Measurements from ENCODE around the gene OR13J1. TPM values are rescaled to one million over a fixed set of nuclear protein-coding genes. Genes with fewer than 3 reads are reported as not detected.

The OR13J1 gene
- total RNA-seq, 1 donor from 2014 or later = not detected

DNA sequence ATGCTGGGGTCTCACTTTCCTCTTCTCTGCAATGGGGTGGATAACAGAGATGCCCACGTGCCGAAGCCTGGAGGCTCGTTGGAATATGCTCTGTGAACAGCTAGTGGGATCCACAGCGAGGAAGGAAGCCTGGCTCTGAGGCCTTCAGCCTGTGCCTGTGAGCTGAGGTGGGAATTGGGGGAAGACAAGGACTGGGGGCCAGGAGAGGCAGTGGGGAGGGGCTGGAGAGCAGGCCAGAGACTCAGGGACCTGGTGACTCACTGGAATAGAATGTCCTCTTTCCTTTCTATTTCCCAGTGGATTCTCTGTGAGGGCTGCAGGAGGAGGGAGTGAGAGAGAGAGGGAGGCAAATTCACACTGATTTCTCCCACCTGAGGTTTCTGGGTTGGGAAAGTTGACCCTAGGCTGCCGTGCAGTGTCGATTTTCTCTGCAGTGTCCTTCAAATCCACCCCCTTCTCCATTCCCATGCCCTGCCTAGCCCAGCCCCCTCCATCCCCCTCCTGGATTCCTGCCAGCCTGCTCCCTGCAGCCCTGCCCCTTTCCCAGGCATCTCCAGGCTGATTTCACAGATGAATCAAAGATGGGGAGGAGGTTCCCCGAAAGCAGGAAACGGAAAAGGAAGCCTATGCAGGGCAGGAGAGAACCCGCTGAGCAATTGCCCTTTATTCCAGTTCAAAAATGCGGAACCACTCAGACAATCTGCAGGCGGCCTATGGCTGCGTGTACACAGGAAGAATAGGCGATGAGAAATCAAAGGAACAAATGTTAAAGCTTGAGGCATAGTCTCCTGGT, 37.7 kb upstream of the OR13J1 start:
- no peaks in the 10 kb centered on the region for H3K36me3 Mint-ChIP-seq (ENCODE audit: unreplicated experiment)
- H3K4me1 Mint-ChIP-seq (ENCODE audit: low read depth, unreplicated experiment) = peaks cover 36% of the 10 kb centered on the region
- no peak for DNase-seq
- H3K27me3 Mint-ChIP-seq (ENCODE audit: unreplicated experiment) = peaks cover 8% of the 10 kb centered on the region
- peaks cover 5% of the 10 kb centered on the region for H3K9me3 Mint-ChIP-seq (ENCODE audit: unreplicated experiment)
- H3K4me3 Mint-ChIP-seq (ENCODE audit: unreplicated experiment) = peak overlapping the region; percentile 46
- H3K27ac Mint-ChIP-seq (ENCODE audit: unreplicated experiment) = peak overlapping the region; percentile 88
- TF ChIP-seq, protein P1, sequence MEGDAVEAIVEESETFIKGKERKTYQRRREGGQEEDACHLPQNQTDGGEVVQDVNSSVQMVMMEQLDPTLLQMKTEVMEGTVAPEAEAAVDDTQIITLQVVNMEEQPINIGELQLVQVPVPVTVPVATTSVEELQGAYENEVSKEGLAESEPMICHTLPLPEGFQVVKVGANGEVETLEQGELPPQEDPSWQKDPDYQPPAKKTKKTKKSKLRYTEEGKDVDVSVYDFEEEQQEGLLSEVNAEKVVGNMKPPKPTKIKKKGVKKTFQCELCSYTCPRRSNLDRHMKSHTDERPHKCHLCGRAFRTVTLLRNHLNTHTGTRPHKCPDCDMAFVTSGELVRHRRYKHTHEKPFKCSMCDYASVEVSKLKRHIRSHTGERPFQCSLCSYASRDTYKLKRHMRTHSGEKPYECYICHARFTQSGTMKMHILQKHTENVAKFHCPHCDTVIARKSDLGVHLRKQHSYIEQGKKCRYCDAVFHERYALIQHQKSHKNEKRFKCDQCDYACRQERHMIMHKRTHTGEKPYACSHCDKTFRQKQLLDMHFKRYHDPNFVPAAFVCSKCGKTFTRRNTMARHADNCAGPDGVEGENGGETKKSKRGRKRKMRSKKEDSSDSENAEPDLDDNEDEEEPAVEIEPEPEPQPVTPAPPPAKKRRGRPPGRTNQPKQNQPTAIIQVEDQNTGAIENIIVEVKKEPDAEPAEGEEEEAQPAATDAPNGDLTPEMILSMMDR (IDR thresholded peaks at IDR 0.05; ENCODE audit: partially characterized antibody, unreplicated experiment) = no peak

DNA sequence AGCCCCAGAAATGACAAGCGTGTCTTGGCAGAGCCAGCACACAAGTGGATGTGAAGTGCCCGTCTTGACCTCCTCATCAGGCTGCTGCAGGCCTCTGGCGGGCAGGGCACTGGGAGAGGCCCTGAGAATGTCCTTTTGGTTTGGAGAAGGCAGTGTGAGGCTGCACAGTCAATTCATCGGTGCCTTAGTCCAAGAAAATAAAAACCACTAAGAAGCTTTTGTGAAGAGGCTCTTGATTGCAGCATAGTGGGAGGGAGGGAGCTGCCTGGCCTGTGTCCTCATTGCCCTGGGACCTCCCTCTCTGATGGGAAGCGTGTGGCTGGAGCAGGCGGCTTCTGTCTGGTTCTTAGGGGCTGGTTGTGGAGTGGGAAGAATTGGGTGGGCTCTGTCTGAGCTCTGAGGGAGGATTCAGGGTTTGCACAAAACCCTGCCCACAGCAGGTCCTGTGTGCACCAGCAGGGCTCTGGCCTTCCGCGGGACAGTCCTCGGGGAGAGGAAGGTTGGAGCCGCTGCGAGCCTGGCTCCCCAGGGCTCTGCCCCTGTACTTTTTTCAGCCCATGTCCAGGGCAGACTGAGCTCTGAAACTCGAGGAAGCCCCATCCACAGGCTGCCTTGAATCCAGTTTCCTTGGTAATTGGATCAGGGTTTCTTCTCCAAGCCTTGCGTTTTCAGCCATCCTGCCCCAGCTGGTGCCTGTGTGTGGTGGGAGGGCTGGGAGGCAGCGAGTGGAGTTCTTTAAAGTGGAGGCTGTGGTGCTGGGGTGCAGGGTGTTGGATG, 36.9 kb upstream of the OR13J1 start:
- peaks cover 36% of the 10 kb centered on the region for H3K4me1 Mint-ChIP-seq (ENCODE audit: low read depth, unreplicated experiment)
- peak overlapping the region; percentile 88 for H3K27ac Mint-ChIP-seq (ENCODE audit: unreplicated experiment)
- DNase-seq = peak; percentile 52
- peaks cover 8% of the 10 kb centered on the region for H3K27me3 Mint-ChIP-seq (ENCODE audit: unreplicated experiment)
- no peaks in the 10 kb centered on the region for H3K36me3 Mint-ChIP-seq (ENCODE audit: unreplicated experiment)
- peak overlapping the region; percentile 59 for H3K4me3 Mint-ChIP-seq (ENCODE audit: unreplicated experiment)
- H3K9me3 Mint-ChIP-seq (ENCODE audit: unreplicated experiment) = peaks cover 5% of the 10 kb centered on the region
- TF ChIP-seq, protein P1 (IDR thresholded peaks at IDR 0.05; ENCODE audit: partially characterized antibody, unreplicated experiment) = no peak

DNA sequence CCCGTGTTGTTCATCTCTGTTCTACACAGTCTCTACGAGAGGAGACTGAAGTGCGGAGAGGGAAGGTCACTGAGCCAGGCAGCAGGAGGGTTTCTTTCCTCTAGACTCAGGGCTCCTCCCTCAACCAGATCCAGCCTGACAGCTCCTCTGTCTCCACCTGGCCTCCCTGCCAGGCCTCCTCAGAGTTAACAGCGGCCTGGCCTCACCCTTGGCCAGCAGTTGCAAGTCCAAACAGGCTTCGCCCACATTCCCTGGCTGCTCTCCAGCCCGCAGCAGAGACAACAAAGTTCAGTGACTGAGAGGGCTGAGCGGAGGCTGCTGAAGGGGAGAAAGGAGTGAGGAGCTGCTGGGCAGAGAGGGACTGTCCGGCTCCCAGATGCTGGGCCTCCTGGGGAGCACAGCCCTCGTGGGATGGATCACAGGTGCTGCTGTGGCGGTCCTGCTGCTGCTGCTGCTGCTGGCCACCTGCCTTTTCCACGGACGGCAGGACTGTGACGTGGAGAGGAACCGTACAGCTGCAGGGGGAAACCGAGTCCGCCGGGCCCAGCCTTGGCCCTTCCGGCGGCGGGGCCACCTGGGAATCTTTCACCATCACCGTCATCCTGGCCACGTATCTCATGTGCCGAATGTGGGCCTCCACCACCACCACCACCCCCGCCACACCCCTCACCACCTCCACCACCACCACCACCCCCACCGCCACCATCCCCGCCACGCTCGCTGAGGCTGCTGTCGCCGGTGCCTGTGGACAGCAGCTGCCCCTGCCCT, 35.9 kb upstream of the OR13J1 start, which contains the start of gene HRCT1:
Gene HRCT1, plus strand, starts transcription at position 291 of the 768 bp plus-strand sequence. Its CDS starts 86 bp downstream, at position 377.
- Mint-ChIP-seq H3K36me3 (ENCODE audit: unreplicated experiment) (no peaks in the 10 kb centered on the region), H3K4me3 (ENCODE audit: unreplicated experiment) (peak within 1 kb of the TSS; percentile 59), H3K27ac (ENCODE audit: unreplicated experiment) (peak within 1 kb of the TSS; percentile 88), H3K27me3 (ENCODE audit: unreplicated experiment) (peaks cover 8% of the 10 kb centered on the region), H3K4me1 (ENCODE audit: low read depth, unreplicated experiment) (peaks cover 36% of the 10 kb centered on the region), H3K9me3 (ENCODE audit: unreplicated experiment) (peaks cover 5% of the 10 kb centered on the region)
- TF ChIP-seq, protein P1 (IDR thresholded peaks at IDR 0.05; ENCODE audit: partially characterized antibody, unreplicated experiment) = no peak
- DNase-seq = no peak

DNA sequence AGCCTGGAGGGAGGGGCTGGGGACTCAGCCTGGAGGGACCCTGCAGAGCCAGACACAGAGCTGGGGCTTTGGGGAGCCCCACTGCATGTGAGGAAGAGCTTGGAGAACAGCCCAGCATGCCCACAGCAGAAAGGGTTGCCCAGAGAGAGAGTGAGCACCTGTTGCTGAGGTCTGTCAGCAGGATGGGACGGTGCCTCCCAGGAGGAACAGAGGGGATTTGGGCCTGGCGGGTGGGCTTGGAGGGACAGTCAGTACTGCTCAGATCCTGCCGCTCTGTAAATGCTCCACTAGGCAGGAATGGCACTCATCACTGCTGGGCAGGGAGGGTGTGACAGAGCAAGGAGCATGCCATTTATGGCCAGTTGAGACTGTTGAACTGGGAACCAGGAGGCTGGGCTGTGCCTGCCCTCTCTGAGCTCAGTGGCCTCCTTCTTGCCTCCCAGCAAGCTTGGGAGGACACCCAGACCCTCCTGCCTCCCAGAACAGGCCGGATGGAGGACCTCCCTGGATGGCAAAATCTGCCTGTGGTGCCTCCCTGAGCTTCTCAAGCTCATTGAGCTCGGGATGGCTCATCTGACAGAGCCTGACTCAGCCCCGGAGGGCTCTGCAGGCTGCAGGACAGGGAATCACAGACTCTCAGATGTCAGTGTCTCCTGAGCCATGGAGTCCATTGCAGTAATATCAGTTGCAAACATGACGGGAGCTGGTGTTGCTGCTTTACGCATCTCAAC, 35.0 kb upstream of the OR13J1 start:
- H3K27ac Mint-ChIP-seq (ENCODE audit: unreplicated experiment) = no peak overlapping the region
- H3K9me3 Mint-ChIP-seq (ENCODE audit: unreplicated experiment) = peaks cover 4% of the 10 kb centered on the region
- peak overlapping the region; percentile 8 for H3K4me3 Mint-ChIP-seq (ENCODE audit: unreplicated experiment)
- TF ChIP-seq, protein P1 (IDR thresholded peaks at IDR 0.05; ENCODE audit: partially characterized antibody, unreplicated experiment) = no peak
- H3K4me1 Mint-ChIP-seq (ENCODE audit: low read depth, unreplicated experiment) = peaks cover 33% of the 10 kb centered on the region
- H3K36me3 Mint-ChIP-seq (ENCODE audit: unreplicated experiment) = no peaks in the 10 kb centered on the region
- DNase-seq = no peak
- H3K27me3 Mint-ChIP-seq (ENCODE audit: unreplicated experiment) = peaks cover 8% of the 10 kb centered on the region
